Endometrial microvascular endothelial cells (primary cell): ENCODE measurements around the gene DNASE1L3. TPM values are rescaled to one million over a fixed set of nuclear protein-coding genes. Genes with fewer than 3 reads are reported as not detected.

Experiments
- in situ Hi-C: cut with HindIII; loops from 2 replicates; pipeline ENCODE4 v1.10.0; 2017; ENCODE audit warnings: low sequenced_read_pairs, low pct_unique_long_range_greater_than_20kb; ENCODE audit errors: inconsistent ontology term
- total RNA-seq: library from RNA; depleted of rRNA; stranded (reverse); fragments of >200 nt; gene quantifications from one replicate; pipeline ENCODE4 v1.2.3, GENCODE V29; 2015; ENCODE audit errors: inconsistent ontology term

DNASE1L3 gene
- total RNA-seq, 1 donor from 2014 or later, result not detected

DNA sequence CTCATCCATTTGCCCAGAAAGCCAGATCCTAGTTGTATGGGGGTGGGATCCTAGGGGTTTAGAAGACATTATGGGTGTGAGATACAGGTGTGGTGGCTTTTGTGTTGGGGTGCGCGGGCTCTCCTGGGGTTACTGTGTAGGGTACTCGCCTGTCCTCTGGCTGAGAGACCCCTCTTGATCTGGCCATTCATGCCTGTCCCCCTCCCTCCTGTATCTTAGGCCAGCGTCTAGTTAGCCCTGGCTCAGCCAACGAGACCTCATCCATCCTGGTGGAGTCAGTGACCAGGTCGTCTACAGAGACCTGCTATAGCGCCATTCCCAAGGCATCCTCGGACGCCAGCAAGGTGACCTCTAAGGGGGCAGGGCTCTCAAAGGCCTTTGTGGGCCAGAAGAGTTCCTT, 41.4 kb downstream of the DNASE1L3 start:
- in situ Hi-C loops, result no loop called here

DNA sequence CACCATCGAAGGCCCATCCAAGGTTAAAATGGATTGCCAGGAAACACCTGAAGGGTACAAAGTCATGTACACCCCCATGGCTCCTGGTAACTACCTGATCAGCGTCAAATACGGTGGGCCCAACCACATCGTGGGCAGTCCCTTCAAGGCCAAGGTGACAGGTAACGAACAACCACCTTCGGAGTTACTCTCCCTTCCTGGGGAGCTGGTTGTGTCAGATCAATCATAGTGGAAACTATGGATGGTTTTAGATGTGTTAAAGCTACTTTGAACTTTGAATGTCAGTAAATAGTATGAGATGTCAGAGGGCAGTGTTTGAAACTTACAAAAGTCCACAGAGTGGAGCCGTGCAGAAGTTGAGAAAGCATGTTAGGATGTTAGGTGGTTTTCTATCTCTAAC, 42.3 kb downstream of the DNASE1L3 start:
- in situ Hi-C loops, result no loop called here

DNA sequence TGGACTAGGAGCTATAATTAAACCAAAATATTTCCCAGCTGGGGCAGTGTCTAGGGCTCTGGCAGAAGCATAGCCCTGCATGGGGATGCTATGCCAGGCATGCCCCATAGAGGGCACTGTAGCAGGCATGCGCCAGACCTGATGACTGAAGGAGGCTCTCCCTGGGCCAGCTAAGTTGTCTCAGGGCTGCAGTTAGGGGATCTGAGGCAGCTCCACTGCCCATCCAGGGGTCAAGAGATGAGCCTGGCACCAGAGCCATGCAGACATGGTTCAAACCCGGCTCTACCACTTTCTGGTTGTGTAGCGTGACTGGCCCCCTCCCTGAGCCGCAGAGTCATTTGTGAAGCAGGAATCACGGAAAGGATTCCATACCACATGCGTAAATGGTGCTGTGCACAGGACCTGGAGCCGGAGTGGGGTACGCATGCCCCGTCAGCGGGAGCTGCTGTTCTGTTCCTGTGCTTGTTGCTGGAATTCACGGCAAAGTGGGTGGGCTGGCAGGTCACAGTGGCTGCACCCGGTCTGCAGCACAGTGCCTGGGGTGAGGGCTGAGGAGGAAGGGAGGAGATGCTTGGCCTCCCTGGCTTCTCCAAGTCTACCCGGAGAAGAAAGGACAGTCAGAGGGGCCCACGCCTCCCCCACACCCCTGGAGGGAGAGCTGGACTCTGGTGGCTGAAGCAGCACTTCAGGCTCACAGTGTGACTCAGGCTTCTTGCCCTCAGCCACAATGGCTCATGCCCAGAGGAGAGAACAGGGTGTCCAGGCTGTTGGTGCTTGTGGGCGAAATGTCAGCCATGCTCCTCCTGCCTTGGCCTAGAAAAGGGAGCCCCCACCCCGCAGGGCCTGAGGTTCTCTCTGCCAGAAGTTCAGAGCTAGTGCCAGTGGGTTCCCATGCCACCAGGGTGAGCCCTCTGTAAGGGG, 43.1 kb downstream of the DNASE1L3 start:
- in situ Hi-C loops, result no loop called here

DNA sequence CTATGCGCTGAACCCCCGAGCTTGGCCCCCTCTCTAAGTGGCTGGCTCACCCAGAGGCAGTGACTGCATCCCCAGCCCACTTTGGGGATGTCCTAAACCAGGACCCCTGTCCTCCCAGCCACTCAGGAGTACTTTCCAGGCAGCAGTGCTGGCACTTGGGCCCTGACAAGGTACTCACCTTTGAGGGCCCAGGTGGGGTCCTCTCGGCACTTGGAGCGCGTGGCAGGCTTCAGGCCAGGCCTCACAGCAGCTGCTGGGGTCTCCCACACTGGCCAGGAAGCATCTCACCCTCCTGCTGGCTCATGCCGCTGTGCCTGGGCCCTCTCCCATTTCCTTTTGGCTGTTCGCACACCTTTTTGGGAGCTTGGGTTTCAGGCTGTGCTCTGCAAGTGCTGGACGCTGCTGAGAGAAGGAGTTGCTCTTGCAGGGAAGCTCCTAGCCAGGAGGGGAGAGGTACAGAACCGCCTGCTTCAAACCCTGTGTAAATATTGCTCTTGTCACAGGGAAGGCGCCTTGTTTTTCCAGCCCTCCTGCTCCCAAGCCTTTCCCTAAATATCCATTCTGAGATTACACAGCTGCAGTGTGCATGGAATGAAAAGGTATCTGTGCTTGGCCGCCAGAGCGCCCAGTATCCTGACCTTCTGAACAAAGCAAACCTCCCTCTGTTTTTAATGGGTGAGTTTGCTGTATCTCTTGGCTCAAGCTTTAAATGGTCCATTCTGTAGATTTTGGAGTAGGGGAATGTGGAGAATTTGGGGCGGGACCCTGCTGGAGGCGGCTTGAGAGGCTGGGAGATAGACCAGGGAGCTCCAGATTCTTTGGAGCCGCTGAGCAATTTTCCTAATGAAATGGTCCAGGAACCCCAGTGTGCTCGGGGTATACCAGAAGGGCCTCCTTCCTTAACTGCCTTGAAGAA, 45.6 kb downstream of the DNASE1L3 start:
- in situ Hi-C loops, result no loop called here

DNA sequence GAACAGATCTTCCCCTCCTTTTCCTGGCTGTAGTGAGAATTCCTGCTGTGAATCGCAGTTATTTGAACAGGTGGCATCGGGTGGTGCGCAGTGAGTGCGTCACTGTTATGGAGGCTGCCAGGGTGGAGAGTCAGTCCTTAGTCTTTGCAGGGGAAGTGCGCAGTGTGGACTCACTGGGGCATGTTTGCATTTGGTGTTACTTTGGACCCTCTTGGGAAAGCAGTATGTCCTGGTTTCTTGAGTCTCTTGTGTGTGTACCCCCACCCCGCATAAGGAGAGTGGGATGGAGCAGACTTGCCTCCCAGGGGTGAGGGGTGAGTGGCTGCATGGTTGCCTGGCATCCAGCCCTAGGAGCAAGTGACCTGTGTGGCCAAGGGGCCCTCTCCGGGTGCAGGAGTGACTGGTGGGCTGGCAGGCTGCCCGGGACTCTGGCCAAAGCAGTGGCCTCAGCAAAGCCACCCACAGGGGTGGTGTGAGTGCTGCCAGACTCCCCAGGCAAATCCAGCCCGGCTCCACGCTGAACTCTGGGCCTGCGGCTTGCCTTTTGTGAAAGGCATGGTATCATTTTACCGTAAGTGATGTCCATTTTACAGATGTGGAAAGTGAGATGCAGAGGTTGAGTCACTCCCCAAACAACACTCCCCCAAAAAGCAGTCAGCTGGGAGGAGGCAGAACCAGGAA, 46.4 kb downstream of the DNASE1L3 start:
- in situ Hi-C loops, result no loop called here

DNA sequence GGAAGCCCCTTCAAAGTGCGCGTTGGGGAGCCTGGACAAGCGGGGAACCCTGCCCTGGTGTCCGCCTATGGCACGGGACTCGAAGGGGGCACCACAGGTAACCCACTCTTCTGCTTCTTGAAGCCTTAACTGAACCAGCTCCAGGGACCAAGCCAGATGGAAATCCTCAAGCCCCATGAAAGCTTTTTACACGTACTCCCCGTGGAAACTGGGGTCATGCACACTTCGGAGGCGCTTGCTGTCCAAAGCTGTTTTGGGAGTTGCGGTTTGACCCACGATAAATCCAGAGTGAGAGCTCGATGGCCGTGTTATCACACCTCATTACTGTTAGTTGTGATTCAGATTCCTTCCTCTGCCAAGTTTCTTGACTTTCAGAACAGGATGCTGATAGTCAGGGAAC, 47.5 kb downstream of the DNASE1L3 start:
- in situ Hi-C loops, result no loop called here

DNA sequence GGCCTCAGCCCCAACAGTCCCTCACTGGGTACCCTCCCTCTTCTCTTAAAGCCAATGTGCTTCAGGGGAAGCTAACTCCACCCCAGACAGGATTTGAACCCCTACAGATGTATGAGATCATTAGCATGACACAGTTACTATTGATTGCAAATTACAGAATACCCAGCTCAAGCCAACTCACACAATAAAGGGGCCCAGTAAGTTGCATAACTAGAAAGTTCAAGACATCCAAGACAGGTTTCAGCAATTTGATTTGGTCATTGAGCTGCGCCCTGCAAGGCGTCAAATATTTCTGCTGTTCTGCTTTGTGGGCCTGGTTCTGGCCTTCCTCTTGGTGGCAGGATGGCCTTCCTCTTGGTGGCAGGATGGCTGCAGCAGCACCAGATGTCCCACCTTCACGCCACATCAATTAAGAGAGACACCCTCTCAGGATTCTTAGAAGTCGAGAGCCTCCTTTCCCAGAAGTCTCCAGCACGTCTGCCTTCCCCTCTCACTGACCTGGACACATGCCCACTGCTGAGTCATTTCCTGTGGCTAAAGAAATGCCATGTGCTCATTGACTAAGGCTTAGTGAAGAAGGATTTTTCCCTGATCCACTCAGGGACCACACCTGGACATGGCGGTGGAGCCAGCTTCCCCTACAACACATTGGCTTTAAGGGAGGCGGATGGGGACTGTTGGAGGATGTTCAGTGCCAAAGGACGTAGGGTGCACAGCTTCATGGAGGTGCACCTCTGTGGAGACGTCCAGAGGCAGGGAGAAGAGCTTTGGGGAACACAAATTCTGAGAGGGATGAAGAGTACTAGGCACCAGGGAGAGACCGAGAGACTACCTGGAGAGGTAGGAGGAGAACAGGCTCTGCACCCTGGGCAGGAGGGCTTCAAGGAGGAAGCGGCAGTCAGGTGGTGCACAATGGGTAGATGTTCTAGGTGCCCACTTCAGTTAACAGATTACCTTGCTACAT, 49.1 kb downstream of the DNASE1L3 start:
- in situ Hi-C loops, result no loop called here

DNA sequence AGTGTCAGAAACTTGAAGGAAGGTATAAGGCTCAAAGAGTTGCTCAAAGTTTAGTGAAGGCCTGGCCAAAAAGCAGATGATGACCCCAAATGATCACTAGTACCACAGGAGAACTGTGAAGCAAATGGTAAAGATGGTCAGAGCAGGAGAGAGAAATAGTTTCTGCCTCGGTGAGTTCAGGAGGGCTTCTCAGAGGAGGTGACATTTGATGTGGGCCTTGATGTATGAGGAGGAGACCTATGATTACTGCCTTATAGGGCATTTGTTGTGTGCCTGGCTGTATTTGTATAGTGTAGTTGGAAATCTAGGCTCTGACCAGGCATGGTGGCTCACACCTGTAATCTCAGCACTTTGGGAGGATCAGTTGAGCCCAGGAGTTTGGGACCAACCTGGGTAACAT, 50.4 kb downstream of the DNASE1L3 start:
- in situ Hi-C loops, result no loop called here

DNA sequence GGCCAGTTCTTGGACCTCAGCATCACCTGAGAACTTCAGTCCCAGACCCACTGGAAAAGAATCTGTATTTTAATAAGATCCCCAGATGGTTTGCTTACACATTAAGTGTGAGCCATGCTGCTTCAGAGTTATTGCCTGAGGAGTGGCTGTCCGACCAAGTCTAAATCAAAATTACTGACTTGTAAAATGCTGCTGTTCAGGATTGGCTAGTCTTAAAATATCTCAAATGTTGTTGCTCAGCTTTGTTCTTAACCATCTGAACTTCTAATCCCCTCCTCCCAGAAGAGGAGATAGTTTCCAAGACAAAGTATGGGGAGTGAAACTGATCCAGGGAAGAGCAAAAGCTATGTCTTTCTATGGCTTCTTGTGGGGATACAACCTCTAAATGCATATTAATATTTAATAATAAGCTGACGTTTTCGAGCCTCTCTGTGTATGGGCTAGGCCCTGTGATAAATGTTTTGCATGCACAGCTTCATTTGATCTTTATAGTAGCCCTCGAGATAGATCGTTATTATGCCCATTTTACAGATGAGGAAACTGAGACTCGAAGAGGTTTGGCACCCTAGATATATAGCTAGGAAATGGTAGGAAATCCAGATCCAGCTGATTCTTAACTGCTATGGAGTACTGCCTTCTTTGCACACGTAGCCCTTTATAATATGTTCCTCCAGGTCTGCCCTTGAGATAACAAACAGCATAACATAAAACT, 52.2 kb downstream of the DNASE1L3 start:
- in situ Hi-C loops, result no loop called here

DNA sequence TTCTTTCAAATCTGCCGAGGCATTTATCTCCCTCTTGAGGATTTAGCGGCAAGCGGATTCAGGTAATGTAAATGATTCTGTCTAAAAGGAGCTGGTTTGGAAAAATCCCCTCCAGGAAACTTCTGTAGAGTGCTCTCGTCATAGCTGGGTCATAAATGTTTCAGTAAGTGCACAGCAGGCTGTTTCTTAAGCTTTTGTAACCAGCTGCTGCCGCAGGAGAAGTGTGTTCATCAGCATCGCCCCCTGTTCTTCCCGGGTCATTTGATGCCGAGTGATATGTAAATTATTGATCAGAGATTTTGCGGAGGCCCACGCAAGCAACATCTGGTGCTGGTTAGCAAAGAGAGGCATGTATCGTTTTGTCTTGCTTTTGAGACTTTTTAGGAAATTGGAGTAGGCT, 53.1 kb downstream of the DNASE1L3 start:
- in situ Hi-C loops, result no loop called here

DNA sequence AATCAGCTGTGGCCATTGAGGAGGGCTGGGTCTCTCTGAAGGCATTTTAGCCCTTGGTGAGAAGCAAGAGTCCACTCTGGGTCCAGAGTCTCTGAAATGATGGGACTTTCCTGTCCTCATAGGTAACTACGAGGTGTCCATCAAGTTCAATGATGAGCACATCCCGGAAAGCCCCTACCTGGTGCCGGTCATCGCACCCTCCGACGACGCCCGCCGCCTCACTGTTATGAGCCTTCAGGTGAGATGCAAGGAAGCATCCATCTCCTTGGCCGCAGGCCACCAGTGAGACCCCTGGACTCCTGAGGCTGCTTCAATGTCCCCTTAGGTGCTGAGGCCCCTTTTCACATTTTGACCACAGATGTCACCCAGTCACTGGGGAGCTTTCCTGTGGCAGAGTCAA, 54.9 kb downstream of the DNASE1L3 start:
- in situ Hi-C loops, result no loop called here

DNA sequence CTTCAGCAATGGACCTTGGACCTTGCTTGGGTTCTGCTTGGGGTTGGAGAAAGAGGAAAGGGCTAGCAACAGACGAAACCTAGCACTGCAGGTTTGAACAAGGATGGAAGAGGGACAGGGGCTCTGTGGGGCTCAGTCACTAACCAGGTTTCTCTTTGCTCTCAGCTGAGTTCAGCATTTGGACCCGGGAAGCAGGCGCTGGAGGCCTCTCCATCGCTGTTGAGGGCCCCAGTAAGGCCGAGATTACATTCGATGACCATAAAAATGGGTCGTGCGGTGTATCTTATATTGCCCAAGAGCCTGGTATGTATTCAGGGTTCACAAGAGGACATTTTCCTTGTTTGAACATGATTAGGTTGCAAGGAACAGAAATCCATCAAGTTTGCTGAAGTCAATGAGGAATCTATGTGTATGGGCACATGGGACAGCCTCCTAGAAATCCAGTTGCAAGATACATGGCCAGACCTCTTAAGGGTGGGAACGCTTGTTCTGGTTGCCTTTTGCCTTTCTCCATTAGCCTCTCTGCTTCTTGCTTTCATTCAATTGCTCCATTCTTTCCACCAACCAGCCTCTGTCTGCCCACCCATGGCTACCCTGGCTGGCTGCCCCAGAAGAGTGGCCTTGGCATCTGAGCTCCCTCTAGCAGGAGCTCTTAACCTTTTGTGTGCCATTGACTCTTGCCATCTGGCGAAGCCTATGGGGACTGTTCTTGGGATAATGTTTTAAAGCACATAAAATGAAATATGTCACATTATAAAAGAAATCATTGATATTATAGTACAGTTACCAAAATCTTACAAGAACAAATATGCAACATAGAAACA, 55.9 kb downstream of the DNASE1L3 start:
- in situ Hi-C loops, result no loop called here

DNA sequence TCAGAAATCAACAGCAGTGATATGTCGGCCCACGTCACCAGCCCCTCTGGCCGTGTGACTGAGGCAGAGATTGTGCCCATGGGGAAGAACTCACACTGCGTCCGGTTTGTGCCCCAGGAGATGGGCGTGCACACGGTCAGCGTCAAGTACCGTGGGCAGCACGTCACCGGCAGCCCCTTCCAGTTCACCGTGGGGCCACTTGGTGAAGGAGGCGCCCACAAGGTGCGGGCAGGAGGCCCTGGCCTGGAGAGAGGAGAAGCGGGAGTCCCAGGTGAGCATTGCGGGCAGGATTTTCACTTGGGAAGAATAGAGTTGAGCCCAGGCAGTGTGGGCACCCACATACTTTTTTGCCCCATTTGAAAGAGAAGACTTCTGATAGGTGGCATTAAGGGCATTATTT, 57.4 kb downstream of the DNASE1L3 start:
- in situ Hi-C loops, result no loop called here

DNA sequence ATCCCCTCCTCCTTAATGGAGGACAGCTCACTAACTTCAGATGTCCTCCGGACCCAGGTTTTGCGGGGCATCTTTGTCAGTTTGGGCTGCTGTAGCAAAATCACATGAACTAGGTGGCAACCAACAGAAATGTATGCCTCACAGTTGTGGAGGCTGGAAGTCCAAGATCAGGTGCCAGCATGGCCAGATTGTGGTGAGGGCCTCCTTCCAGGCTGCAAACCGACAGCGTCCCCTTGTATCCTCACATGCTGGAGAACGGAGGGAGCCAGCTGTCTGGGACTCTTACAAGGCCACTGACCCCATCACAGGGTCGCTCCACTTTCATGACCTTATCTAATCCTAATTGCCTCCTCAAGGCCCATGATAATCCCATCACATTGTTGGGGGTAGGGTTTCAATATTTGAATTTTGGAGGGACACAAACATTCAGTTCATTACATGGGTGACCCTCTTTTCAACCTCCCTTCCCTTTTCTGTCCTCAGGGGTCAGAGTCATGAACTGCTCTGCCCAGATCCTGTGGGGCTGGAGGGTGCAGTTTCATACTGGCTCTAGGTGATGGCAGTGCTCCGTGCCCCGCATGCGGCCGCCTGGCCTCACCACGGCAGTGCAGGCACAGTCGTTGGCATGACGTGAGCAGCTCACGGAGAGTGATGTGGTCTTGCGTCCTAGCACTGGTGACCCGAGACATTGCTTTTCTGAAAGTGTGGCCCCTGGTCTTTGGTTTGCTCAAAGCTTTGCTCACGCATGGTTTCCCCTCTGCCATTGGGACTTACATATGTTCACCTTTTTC, 58.4 kb downstream of the DNASE1L3 start:
- in situ Hi-C loops, result no loop called here

DNA sequence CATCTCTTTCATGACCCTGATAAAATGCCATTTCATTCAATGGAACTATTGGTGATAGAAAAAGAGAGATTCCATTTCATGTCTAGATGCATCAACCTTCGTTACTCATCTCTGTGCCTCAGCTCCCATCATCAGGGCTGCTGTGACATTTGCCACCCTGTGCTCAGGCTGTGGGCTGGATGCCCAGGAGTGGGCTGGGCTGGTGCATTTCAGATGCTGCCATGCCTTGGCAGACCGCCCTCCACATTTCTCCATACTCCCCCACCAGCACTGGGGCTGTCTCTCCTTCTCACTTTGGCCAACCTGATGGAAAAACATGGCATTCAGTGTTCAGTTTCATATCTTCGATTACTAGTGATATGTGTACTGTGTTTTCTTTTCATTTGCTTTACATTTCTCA, 59.1 kb downstream of the DNASE1L3 start:
- in situ Hi-C loops, result no loop called here

DNA sequence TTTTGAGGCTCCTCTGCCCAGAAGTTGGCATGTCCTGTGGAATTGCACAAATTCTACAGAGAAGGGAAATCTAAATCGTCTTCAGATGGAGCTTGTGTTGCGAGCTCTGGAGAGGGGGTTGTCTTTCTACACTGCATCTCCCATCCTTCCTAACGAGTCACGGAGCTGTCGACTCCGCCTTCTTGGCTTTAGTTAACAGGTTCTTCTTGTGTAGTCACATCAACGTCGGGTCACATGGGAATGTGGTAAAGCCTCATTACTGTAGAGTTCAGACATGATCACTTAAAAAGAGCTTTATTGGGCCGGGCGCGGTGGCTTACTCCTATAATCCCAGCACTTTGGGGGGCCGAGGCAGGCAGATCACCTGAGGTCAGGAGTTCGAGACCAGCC, 60.0 kb downstream of the DNASE1L3 start:
- in situ Hi-C loops, result no loop called here
